BLaER1 (cell line): ENCODE results near the gene IARS1.

ENCODE experiments used
- H3K27ac ChIP-seq: shearing (Covaris generic); formaldehyde crosslinking; 2 replicates; pipeline ENCODE4 v1.8.1; 2022
- H3K27me3 ChIP-seq: shearing (Covaris generic); formaldehyde crosslinking; 2 replicates; pipeline ENCODE4 v1.8.1; 2022
- H3K36me3 ChIP-seq: shearing (Covaris generic); formaldehyde crosslinking; 2 replicates; pipeline ENCODE4 v1.8.1; 2022
- H3K4me1 ChIP-seq: shearing (Covaris generic); formaldehyde crosslinking; 2 replicates; pipeline ENCODE4 v1.8.1; 2022
- H3K4me2 ChIP-seq: shearing (Covaris generic); formaldehyde crosslinking; 2 replicates; pipeline ENCODE4 v1.8.1; 2022
- H3K4me3 ChIP-seq: shearing (Covaris generic); formaldehyde crosslinking; 2 replicates; pipeline ENCODE4 v1.8.1; 2022
- H3K9ac ChIP-seq: shearing (Covaris generic); formaldehyde crosslinking; 2 replicates; pipeline ENCODE4 v1.8.1; 2022
- H3K9me3 ChIP-seq: shearing (Covaris generic); formaldehyde crosslinking; 2 replicates; pipeline ENCODE4 v1.8.1; 2022
- H4K20me1 ChIP-seq: shearing (Covaris generic); formaldehyde crosslinking; 2 replicates; pipeline ENCODE4 v1.8.1; 2022
- Cebpa-rat ChIP-seq: shearing (Covaris generic); IDR thresholded peaks from 2 replicates; pipeline ENCODE4 v1.8.1; 2022

IARS1 gene

DNA sequence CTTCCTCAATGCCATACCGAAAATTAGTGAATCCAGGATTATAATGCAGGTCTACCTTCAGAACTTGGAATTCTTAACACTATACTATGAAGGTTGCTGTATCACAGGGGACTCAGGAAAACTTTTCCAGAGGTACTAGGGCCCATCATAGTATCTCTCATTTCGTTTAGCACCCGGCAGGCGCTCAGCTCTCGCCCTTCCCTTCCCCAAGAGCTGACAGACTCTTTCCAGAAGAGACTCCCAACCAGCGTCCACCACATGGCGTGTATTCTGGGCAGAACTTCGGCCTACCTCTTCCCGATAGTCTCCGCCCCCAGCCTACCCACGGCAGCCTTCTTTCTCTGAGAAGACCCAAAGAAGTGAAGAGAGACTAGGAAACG is 31.4 kb upstream of the IARS1 start:
- Histone ChIP-seq H3K9ac (peak overlapping the region; percentile 99), H3K4me2 (peak overlapping the region; percentile 87), H3K4me3 (peak overlapping the region; percentile 88), H3K27me3 (no peaks in the 10 kb centered on the region), H3K9me3 (no peaks in the 10 kb centered on the region), H3K27ac (peak overlapping the region; percentile 100), H3K36me3 (peaks cover 33% of the 10 kb centered on the region), H3K4me1 (peaks cover 34% of the 10 kb centered on the region), H4K20me1 (no peaks in the 10 kb centered on the region)
- TF ChIP-seq Cebpa-rat = no peak

GRCh38 chr9:92324431-92324830 is 30.9 kb upstream of the IARS1 start:
- H3K4me3 ChIP-seq = peak overlapping the region; percentile 88
- H3K9me3 ChIP-seq = no peaks in the 10 kb centered on the region
- no peaks in the 10 kb centered on the region for H3K27me3 ChIP-seq
- peaks cover 37% of the 10 kb centered on the region for H3K36me3 ChIP-seq
- peak overlapping the region; percentile 100 for H3K27ac ChIP-seq
- no peaks in the 10 kb centered on the region for H4K20me1 ChIP-seq
- peak overlapping the region; percentile 99 for H3K9ac ChIP-seq
- peak overlapping the region; percentile 87 for H3K4me2 ChIP-seq
- no peak for TF ChIP-seq Cebpa-rat
- H3K4me1 ChIP-seq = peaks cover 34% of the 10 kb centered on the region

GRCh38 chr9:92315456-92315855 is 22.0 kb upstream of the IARS1 start:
- Histone ChIP-seq H3K36me3 (peaks cover 82% of the 10 kb centered on the region), H3K4me3 (no peak overlapping the region)

GRCh38 chr9:92313624-92314012 is 20.1 kb upstream of the IARS1 start:
- Histone ChIP-seq H3K4me2 (peak overlapping the region; percentile 47), H3K4me3 (no peak overlapping the region), H3K36me3 (peaks cover 81% of the 10 kb centered on the region), H3K9me3 (no peaks in the 10 kb centered on the region), H3K4me1 (peaks cover 51% of the 10 kb centered on the region), H3K9ac (peak overlapping the region; percentile 27; the same call in 1 of the 2 replicates), H4K20me1 (peaks cover 9% of the 10 kb centered on the region; the same call in 1 of the 2 replicates), H3K27me3 (no peaks in the 10 kb centered on the region), H3K27ac (peak overlapping the region; percentile 27; the same call in 1 of the 2 replicates)
- TF ChIP-seq Cebpa-rat = no peak

More at GRCh38 chr9:92315456-92315855, 22.0 kb upstream of the IARS1 start:
- no peak overlapping the region for H3K27ac ChIP-seq
- no peak overlapping the region for H3K9ac ChIP-seq
- no peak overlapping the region for H3K4me2 ChIP-seq
- peak; percentile 28; the same call in 1 of the 2 replicates for TF ChIP-seq Cebpa-rat
- no peaks in the 10 kb centered on the region for H3K9me3 ChIP-seq
- no peaks in the 10 kb centered on the region for H3K27me3 ChIP-seq
- H3K4me1 ChIP-seq = peaks cover 32% of the 10 kb centered on the region
- H4K20me1 ChIP-seq = peaks cover 9% of the 10 kb centered on the region; the same call in 1 of the 2 replicates

DNA sequence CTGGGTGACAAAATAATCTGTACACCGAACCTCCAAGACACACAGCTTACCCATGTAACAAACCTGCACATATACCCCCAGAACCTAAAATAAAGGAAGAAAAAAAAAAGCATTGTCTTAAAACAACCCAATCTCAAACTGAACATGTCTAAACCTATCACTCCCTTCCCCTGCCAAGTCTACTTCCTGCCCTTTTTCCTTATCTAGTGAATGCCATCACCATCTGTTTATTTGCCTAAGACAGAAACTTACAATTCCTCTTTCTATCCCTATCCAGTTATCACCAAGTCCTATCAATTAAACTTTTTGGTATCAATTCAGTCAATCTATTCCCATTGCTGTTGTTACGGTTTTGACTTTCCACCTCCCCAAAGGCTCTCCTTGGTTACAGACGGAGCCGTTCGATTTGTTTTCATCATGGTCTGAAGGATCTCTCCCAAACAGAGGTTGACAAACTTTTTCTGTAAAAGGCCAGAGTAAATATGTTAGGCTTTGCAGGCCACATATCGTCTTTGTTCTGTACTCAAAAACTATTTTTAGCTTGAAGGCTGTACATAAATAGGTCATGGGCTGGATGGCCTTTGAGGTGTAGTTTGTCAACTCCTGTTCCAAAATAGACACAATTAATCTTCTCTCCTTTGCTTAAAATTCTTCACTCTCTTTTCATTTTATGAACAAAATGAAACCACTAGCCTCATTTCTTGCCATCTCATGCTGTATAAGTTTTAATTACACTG is 19.6 kb upstream of the IARS1 start:
- TF ChIP-seq Cebpa-rat = no peak
- peak overlapping the region; percentile 27; the same call in 1 of the 2 replicates for H3K27ac ChIP-seq
- peaks cover 56% of the 10 kb centered on the region for H3K4me1 ChIP-seq
- peak overlapping the region; percentile 47 for H3K4me2 ChIP-seq
- H3K9ac ChIP-seq = peak overlapping the region; percentile 27; the same call in 1 of the 2 replicates
- no peak overlapping the region for H3K4me3 ChIP-seq
- no peaks in the 10 kb centered on the region for H3K9me3 ChIP-seq
- no peaks in the 10 kb centered on the region for H3K27me3 ChIP-seq
- peaks cover 81% of the 10 kb centered on the region for H3K36me3 ChIP-seq
- peaks cover 9% of the 10 kb centered on the region; the same call in 1 of the 2 replicates for H4K20me1 ChIP-seq

DNA sequence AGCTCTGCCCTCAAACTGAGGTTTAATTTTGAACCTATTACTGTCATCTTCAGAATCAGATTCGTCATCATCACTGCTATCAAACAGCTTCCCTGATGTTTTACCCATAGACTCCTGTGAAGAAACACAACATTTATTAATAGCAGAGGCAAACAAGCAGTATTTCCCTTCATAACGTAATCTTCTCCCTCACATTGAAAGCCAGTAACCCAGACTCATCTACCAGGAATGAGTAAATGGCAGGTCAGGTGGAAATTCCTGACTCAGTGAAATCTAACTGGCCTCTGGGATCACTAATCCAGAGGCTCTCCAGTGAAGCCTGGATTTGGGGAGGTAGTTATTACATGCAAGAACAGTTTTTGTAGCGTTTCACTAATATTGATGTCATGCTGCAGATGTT is 17.1 kb upstream of the IARS1 start:
- H3K9ac ChIP-seq = no peak overlapping the region
- H3K4me1 ChIP-seq = peaks cover 64% of the 10 kb centered on the region
- no peaks in the 10 kb centered on the region for H3K9me3 ChIP-seq
- H3K27me3 ChIP-seq = no peaks in the 10 kb centered on the region
- H3K36me3 ChIP-seq = peaks cover 81% of the 10 kb centered on the region
- no peak for TF ChIP-seq Cebpa-rat
- H3K27ac ChIP-seq = no peak overlapping the region
- peak overlapping the region; percentile 65; the same call in 1 of the 2 replicates for H3K4me2 ChIP-seq
- no peak overlapping the region for H3K4me3 ChIP-seq
- peaks cover 9% of the 10 kb centered on the region; the same call in 1 of the 2 replicates for H4K20me1 ChIP-seq

GRCh38 chr9:92308893-92309292 is 15.4 kb upstream of the IARS1 start:
- Histone ChIP-seq H3K4me1 (peaks cover 54% of the 10 kb centered on the region), H3K4me3 (no peak overlapping the region), H3K9ac (peak overlapping the region; percentile 51; the same call in 1 of the 2 replicates), H3K36me3 (peaks cover 83% of the 10 kb centered on the region), H4K20me1 (peaks cover 9% of the 10 kb centered on the region; the same call in 1 of the 2 replicates), H3K9me3 (no peaks in the 10 kb centered on the region), H3K27me3 (no peaks in the 10 kb centered on the region), H3K4me2 (peak overlapping the region; percentile 65), H3K27ac (peak overlapping the region; percentile 44)
- no peak for TF ChIP-seq Cebpa-rat

GRCh38 chr9:92300936-92301335 is 7.4 kb upstream of the IARS1 start:
- no peaks in the 10 kb centered on the region for H4K20me1 ChIP-seq
- peaks cover 72% of the 10 kb centered on the region for H3K36me3 ChIP-seq
- no peak overlapping the region for H3K9ac ChIP-seq
- H3K4me3 ChIP-seq = no peak overlapping the region
- no peaks in the 10 kb centered on the region for H3K27me3 ChIP-seq
- H3K9me3 ChIP-seq = no peaks in the 10 kb centered on the region
- TF ChIP-seq Cebpa-rat = no peak
- H3K27ac ChIP-seq = no peak overlapping the region
- H3K4me2 ChIP-seq = no peak overlapping the region
- peaks cover 48% of the 10 kb centered on the region for H3K4me1 ChIP-seq

- no peaks in the 10 kb centered on the region for H4K20me1 ChIP-seq
- no peaks in the 10 kb centered on the region for H3K27me3 ChIP-seq
- peak overlapping the region; percentile 63 for H3K9ac ChIP-seq
- peak overlapping the region; percentile 35; the same call in 1 of the 2 replicates for H3K4me3 ChIP-seq
- peak overlapping the region; percentile 93 for H3K4me2 ChIP-seq
- peaks cover 66% of the 10 kb centered on the region for H3K4me1 ChIP-seq
- H3K36me3 ChIP-seq = peaks cover 54% of the 10 kb centered on the region
- no peaks in the 10 kb centered on the region for H3K9me3 ChIP-seq
- H3K27ac ChIP-seq = peak overlapping the region; percentile 82
- no peak for TF ChIP-seq Cebpa-rat
Measured at GRCh38 chr9:92299116-92299515, 5.6 kb upstream of the IARS1 start.

- peak overlapping the region; percentile 82 for H3K27ac ChIP-seq
- TF ChIP-seq Cebpa-rat = no peak
- peaks cover 68% of the 10 kb centered on the region for H3K4me1 ChIP-seq
- peak overlapping the region; percentile 93 for H3K4me2 ChIP-seq
- no peaks in the 10 kb centered on the region for H3K27me3 ChIP-seq
- no peaks in the 10 kb centered on the region for H3K9me3 ChIP-seq
- peaks cover 43% of the 10 kb centered on the region for H3K36me3 ChIP-seq
- no peak overlapping the region for H3K9ac ChIP-seq
- H4K20me1 ChIP-seq = no peaks in the 10 kb centered on the region
- no peak overlapping the region for H3K4me3 ChIP-seq
Measured at GRCh38 chr9:92298036-92298435, 4.5 kb upstream of the IARS1 start.
